GM19455 (cell line): ENCODE measurements around the gene SERPINB8.

ENCODE experiments used
- ATAC-seq: cut with Tn5 transposase; IDR thresholded peaks from one replicate; pipeline ENCODE4 v1.9.1; 2021; ENCODE audit not compliant: unreplicated experiment

SERPINB8 gene

DNA sequence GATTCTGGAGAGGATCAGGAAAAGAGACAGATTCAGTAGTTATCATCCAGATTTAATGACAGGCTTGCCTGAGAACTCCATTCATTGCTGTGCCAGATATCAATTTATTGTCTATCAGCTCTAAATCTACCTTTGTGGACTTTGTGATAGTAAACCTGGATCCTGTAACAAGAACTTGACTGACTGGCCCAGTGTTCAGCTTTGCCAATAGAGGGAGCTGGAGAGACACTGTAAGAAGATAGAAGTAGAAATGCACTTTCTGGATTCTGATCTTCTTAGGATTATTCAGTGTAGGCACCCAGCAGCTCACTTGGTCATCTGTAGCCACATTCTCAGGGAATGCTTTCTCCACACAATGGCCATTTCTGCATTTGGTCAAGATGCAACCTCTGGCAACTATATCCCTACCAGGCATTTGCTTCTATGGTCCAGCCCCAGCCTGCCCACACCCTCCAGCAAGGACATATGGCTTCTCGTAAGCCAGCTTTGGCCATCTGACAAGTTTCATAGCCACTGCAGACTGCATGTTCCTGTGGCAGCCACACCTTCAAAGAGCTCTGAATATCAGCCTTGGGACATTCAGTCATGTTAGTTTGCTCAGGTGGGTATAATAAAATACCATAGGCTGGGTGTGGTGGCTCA, 6.1 kb upstream of the SERPINB8 start:
- ATAC-seq, result peak; percentile 86

DNA sequence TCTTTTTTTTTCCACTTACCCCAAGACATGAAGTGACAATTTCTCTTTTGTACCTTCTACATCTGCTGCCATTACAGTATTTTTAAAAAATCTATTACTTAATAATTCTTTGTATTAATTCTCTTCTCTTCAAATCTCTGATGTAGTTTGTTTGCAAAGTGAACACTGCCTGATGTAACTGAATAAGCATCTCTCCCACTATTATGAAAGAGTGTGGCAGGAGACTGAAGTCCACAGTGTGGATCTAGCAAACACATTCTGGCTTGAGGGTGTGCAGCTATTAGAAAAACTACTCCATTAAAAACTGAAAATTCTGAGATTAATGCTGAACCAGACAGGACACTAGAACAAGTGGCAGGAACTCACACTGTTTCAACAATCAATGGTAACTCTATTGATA, 5.0 kb upstream of the SERPINB8 start:
- ATAC-seq, result no peak

DNA sequence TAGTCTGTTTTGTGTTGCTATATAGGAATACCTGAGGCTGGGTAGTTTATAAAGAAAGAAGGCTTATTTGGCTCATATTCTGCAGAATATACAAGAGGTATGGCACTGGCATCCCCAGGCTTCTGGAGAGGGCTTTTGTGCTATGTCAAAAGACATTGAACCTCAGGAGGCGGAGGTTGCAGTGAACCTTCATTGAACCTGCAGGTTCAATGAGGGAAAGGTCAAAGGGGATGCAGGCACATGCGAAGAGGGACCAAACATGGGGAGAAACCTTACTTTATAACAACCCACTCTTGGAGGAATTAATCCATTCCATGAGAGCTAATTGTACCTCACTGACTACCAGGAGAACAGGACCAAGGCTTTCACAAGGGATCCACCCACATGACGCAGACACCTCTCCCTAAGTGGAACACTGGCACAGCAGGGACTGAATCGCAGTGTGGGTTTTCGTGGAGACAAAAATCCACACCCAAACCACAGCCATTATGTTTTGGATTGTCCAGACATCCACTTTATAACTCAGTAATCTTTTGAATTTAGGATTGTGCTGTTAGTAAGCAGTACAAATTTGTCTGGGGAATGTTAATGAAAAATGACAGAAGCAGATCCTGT, 4.1 kb upstream of the SERPINB8 start:
- no peak for ATAC-seq

DNA sequence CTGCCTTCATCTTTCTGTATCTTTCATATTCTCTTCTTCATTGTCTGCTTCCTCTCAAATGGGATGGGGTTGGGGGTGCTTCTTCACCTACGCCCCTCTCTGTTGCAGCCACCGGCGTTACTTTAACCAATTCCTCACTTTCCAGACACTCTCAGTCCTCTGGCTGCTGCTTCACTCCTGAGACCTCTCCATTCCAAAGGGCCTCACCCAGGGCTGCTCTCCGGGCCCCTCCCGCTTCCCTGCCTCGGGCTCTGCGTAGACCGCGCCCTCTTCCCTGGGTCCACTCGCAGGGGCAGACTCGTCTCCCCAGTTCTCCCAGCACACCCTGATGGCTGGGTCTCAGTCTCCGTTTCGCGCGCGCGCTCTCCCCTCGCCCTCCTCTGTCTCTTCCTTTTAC, 926 bp downstream of the SERPINB8 start:
- peak; percentile 2 for ATAC-seq

DNA sequence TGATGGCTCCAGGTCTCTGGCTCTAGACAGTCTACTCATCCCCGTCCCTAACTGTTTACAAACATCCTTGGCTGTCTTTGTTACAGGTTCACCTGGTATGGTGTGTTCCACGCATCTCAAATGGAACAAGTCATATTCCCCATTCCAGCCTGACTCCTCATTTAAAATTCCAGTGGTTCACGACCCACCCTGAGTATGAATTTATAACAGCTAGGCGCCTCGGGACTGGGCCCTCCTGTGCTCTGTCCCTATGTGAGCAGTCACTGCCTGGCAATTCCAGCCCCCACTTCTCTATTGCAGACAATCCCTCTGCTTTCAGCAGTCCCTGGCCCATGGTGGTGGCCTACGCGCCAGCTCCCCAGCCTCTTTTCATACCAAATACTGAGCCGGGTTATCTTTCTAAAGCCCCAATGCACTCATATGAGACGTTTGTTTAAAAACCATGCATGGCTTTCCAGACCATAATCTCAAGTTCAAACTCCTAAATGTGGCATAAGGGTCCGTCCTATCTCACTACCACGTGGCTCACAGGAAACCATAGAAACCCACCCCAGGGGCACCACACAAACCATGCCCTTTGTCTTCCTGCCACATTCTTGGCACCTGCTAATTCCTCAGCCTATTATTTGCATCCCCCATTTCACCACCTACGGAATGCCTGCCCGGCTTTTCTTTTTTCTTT, 1.6 kb downstream of the SERPINB8 start:
- ATAC-seq, result no peak

DNA sequence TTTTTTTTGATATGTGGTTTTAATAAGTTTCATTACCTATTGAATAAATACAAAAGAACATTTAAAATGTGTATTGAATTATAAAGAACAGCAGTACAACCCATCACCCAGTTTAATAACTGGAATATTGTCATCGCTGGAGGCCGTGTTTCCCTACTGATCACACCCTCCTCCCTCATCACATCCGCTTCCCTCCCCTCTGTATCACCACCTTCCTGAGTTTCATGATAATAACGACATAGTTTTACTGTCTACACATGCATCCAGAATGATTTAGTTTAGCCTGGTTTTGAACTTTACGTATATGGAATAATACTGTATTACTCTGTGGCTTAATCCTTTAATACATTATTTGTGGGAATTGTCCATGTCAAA, 2.1 kb downstream of the SERPINB8 start:
- no peak for ATAC-seq

DNA sequence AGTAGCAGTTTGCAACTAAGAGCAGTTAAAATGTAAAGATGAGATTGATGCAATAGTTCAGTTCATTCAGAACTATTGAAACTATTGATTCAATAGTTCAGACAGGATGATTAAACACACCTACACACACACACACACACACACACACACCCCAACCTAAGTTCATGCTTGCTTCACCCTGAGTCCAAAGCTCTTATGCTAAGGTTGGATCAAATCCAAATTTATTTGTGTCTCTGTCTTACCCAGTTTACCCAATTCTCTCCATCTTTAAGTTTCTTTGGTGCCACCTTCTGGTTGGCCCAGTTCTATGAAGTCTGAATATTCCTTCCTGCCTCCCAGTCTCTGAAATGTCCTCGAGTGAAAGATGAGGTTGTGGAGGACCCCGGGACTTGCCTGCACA, 5.1 kb downstream of the SERPINB8 start:
- ATAC-seq, result no peak

DNA sequence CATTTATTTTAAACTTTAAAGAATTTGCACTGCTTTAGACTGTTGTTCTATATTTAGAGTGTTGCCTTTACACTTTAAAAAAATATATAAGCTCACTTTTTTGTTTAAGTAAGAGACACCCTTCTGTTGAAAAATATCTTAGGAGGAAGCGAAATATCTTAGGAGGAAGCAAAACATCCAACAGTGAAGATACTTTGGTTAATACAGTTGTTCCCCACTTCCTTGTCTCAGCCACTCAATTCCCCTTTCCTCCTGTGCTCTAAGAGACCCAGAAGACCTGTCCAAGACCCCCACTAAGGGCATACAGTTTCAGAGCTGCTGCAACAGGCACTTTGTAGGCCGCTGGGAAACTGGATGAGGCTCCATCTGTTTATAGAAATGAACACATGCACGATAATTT, 5.7 kb downstream of the SERPINB8 start:
- no peak for ATAC-seq

DNA sequence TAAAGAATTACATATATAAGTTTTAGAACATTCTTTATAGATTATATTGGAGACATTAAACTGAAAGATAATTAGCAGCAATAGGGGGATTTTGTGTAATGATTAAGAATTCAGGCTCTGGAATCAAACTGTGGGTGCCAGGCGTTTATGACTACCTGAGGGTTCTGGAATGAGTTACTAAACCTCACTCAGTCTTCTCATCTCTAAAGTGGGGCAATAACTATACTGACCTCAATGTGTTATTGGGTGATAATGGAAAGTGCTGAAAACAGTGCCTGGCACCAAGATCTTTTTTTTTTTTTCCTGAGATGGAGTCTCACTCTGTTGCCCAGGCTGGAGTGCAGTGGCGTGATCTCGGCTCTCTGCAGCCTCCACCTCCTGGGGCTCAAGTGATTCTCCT, 7.2 kb downstream of the SERPINB8 start:
- no peak for ATAC-seq

DNA sequence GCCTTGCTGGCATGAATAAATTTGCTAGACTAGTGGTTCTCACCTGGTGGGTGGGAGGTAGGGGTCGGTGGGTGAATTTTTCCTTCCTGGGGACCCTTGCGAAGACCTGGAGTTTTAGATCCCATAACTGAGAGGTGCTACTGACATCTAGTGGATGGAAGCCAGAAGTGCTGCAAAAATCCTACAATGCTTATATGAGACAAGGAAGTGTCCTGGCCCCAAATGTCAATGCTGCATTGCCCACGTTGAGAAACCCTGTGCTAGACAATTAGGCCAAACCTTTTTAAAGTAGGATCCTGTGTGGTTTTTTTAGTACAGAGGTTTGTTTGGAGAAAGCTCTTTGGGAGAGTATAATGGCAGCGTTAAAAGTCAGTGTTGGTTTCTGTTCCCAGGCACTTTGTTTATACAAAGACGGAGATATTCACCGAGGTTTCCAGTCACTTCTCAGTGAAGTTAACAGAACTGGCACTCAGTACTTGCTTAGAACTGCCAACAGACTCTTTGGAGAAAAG, 9.6 kb downstream of the SERPINB8 start:
- peak; percentile 84 for ATAC-seq

DNA sequence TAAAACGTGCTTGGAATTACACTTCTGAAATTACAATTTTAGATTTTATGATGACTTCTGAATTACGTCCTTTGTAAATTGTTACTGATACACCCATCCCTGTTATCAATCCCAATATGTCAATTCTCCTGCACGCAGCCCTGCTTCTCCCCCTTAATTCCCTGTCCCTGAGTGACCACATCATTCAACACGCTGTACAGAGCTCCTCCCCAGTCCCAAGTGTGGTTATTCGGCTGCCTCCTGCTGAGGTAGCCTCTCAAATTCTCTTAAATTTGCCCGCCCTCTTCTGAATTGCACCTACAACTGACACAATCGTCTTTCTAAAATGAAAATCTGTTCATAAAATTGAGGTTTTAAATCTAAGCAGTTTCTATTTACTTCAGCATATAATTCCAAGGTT, 10.1 kb downstream of the SERPINB8 start:
- no peak for ATAC-seq

DNA sequence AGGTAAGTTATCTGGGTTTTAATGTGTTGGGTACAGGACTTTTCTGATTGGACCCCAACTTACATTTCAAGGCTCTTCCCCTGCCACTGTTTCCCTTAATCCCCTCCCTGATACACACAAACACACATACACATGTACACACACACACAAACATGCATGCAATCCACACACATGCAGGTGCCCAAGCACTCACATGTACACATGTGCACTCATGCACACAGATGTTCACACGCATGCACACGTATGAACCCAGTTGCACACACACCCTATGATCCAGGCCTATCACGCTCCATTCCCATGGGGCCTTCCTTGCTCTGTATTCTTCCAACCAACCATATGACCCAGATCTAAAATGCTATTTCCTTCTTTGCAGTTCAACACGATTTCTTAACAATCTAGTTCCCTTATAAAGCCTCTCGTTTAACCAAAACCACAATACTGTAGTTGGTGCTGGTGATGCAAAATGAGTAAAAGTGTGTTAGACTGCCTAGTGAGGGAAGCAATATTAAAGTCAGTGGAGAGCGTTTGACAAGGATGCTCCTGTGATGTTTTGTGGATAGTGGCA, 11.1 kb downstream of the SERPINB8 start:
- ATAC-seq, result no peak

DNA sequence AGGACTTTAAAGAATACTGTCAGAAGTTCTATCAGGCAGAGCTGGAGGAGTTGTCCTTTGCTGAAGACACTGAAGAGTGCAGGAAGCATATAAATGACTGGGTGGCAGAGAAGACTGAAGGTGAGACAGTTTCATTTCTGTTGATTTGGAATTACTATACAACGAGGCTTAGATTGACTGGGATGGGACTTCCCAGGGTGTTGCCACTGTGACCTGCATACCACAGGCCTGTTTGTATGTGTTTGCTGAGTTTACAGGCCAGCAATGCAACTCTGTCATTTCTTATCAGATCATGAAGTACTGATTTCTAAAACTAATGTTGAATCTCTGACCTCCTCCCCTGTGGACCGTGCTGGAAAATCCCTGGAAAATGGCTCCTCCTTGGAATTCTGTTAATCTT, 11.8 kb downstream of the SERPINB8 start:
- no peak for ATAC-seq

DNA sequence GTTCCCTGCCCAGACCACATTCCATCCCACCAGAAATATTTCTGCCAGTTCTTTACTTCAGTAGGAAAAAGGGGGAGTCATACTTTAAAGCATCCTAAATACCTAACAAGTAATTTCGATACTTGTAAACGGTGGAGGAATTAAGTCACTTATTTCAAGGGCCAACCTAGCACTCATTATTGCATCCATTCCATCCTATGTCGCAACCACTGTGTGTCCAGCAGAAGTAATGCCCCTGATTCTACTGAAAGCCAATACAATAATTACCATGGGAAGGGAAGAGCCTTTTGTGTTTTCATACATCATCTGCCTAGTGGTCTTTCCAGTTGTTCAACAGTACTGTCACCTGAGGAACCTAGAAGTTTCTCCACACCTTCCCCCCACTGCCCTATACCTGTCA, 12.5 kb downstream of the SERPINB8 start:
- ATAC-seq, result no peak

DNA sequence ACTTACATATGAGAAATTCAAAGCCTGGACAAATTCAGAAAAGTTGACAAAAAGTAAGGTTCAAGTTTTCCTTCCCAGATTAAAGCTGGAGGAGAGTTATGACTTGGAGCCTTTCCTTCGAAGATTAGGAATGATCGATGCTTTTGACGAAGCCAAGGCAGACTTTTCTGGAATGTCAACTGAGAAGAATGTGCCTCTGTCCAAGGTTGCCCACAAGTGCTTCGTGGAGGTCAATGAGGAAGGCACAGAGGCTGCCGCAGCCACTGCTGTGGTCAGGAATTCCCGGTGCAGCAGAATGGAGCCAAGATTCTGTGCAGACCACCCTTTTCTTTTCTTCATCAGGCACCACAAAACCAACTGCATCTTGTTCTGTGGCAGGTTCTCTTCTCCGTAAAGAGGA, 17.0 kb downstream of the SERPINB8 start:
- ATAC-seq, result no peak

DNA sequence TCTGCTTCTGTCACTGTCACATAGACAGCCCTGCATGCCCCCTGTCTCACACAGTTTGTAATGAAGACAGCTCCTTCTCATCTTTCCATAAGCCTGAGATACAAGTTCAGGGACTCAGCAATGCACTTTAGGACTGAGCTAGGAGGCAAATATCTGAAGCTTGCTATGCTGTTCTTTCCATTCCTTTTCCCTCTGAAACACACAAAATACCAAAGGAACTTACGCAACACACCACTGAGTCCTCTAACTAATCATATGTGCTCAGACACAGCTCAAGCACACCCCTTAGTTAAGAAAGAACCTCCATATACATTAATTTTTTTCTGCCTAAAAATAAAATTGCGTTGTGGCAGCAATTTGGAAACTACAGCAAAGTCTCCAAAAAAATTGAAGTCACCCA, 17.9 kb downstream of the SERPINB8 start:
- ATAC-seq, result no peak

DNA sequence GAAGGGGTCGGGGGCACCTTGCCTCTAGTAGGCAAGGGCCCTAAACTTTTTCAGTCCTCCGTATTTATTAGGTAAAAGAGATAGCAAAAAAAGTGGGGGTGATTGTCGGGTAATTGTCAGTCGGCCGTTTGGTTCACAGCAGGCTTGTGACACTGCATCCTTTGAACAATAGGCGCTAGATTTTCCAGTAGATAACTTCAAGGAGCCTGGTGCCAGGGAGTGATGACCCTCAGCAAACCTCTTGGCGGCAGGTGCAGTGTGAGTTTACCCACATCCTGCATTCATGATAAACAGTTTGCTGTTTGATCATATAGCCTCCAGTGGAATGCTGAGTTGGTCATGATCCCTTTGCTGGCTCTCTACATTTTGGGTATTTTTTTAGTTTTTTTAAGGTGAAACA, 22.9 kb downstream of the SERPINB8 start:
- no peak for ATAC-seq

DNA sequence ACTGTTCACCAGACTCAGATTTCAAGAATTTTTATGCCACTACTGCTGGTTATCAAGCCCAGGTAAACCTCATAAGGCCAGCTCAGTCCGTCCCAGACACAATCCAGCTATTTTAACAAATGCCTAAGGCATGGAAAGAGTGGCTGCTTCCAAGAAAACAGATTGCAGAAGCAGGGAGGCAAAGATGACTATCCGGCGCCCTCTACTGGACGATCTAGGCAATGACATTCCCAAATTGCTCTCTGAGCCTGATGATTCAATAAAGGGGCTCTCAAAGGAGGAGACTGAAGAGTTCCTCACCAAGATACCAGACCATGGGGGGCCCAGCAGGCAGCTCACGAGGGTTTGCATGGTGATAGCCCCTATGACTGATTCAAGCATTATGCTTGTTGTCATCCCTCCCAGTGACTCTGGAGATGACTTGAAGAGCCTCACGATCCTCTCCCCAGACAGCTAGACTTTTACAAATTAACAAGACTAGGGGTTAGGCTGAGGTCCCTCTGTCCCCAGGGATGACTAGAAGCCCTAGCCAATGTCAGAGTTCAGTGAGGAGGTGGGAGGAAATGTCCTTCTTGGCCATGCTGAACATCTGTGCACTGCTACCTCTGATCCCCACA, 25.0 kb downstream of the SERPINB8 start:
- ATAC-seq, result no peak

DNA sequence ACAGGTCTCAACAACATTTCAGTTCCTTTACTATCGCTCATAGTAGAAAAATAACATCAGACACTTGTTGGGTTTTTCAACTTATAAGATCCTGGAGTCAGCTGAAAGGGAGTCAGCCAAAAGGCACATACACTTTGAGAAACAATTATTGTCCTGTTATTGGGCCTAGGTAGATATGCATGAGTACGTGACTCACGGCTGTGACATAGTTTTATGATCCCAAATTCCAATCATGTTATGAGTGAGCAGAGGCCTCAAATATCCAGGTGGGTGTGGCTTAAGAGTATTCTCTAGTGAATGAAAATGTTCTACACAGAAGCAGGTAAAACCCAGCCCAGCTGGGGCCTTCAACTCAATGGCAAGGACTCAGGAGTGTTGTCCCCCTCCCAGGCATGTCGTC, 27.2 kb downstream of the SERPINB8 start:
- no peak for ATAC-seq

DNA sequence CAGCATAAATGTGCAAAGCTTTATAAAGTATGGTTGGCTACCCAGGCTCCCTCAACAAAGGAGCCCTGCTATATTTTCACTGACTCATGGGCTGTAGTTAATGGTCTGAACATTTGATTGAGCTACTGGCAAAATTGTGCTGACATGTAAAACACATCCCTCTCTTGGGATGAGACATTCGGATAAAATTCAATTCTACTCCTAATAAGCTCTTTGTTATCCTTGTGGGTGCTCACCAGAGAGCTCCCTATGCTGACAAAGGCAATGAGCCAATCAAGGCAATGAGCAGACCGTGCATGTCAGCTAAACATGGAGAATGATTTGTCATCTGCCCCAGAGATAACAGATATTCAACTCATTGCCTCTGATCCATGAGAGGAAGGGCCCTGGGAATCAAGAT, 27.7 kb downstream of the SERPINB8 start:
- ATAC-seq, result no peak

DNA sequence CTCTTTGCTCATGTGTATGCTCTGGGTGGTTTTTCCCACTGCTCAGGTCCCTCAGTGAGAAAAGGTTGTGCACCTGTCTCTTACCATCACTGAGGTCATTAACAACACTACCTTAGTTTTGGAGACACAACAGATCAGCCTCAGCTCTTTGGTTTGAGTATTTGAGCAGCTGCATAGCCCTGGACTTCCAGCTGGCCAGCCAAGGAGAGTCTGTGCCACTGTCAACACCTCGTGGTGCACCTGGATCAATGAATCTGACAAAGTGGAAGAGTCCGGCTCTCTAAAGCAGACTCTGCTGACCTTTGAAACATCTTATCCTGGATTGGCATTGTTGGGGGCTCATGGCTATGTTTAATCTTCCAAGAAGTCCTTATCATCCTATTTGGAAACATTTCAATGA, 30.0 kb downstream of the SERPINB8 start:
- ATAC-seq, result no peak

DNA sequence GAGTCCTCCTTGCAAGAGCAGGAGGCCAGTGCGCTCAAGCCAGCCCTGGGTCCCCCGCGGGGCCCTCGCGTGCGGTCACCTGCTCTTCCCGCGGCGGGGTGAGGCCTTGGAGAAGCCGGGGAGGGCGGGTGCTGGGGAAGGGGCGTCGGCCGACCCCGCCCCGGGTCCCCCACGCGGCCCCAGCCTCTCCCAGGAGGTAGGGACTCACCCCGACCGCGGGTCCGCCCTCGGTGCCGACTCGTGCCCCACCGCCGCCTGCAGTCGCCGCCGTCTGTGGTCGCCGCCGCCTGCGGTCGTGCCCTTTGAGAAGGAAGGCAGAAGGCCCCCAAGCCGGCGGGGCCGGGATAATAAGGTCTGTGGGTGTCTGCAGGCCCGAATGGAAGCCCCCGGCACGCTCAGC, 32.7 kb downstream of the SERPINB8 start:
- no peak for ATAC-seq
